Body of pancreas (tissue), 4 donors: Measurements from ENCODE around the gene SBF2.
"Not testable (repeated sequence)": the region's sequence is repeated elsewhere in the genome, so short reads cannot be mapped to it uniquely, and the experiment has no call there.

Experiments used
- CTCF ChIP-seq, 7 experiments: fragments of 450-650 bp in 4 of 7; fragments of 200-600 bp in 3 of 7; sonication (generic) in 3 of 7; IDR thresholded peaks; one replicate each; pipeline ENCODE4 v1.5.1; 2016 to 2019; ENCODE audit warnings: antibody characterized with exemption in 7 of 7
- POLR2A ChIP-seq, 3 donors: fragments of 450-650 bp; IDR thresholded peaks; one replicate each; pipeline ENCODE4 v1.6.1; 2016; ENCODE audit warnings: antibody characterized with exemption in 3 of 3, mild to moderate bottlenecking in 2 of 3

GRCh38 chr11:9900253-9900652, 393.8 kb downstream of the SBF2 start:
- not testable (repeated sequence) for TF ChIP-seq CTCF, POLR2A (IDR thresholded peaks at IDR 0.05)
